Brain microvascular endothelial cell (primary cell): ENCODE data around the gene IFNGR1.

Experiments
- DNase-seq: peaks from one replicate; pipeline ENCODE4 v3.0.0-alpha.2; 2020
- H3K27ac ChIP-seq: fragments of 250-450 bp; sonication (Bioruptor Pico); 2 replicates; pipeline ENCODE4 v1.5.1; 2020; ENCODE audit warnings: mild to moderate bottlenecking, moderate library complexity
- H3K27me3 ChIP-seq: fragments of 250-450 bp; sonication (Bioruptor Pico); replicated peaks from 2 replicates; pipeline ENCODE4 v1.5.1; 2020; ENCODE audit warnings: mild to moderate bottlenecking
- H3K36me3 ChIP-seq: fragments of 250-450 bp; sonication (Bioruptor Pico); replicated peaks from 2 replicates; pipeline ENCODE4 v1.5.1; 2020; ENCODE audit warnings: mild to moderate bottlenecking
- H3K4me3 ChIP-seq: 2 replicates; pipeline ENCODE4 v1.5.1; 2011; ENCODE audit warnings: low read depth, mild to moderate bottlenecking, control low read depth, low read length, moderate library complexity
- in situ Hi-C: cut with HindIII; loops from 2 replicates; pipeline ENCODE4 v1.10.0; 2017; ENCODE audit warnings: low sequenced_read_pairs, low pct_ligation_motif_present
- TF ChIP-seq, protein P1 (sequence below): IDR thresholded peaks from 2 replicates; pipeline ENCODE4 v1.5.1; 2011; ENCODE audit warnings: low read depth, mild to moderate bottlenecking, moderate library complexity, low read length, control low read depth, inconsistent platforms; ENCODE audit errors: missing control alignments

IFNGR1 gene

GRCh38 chr6:137233911-137234863 lies 15.0 kb upstream of the IFNGR1 start:
- no peak overlapping the region for H3K4me3 ChIP-seq
- H3K27ac ChIP-seq: peak overlapping the region; percentile 69
- in situ Hi-C loops: no loop called here
- no peaks in the 10 kb centered on the region for H3K36me3 ChIP-seq
- no peaks in the 10 kb centered on the region for H3K27me3 ChIP-seq
- TF ChIP-seq, protein P1, sequence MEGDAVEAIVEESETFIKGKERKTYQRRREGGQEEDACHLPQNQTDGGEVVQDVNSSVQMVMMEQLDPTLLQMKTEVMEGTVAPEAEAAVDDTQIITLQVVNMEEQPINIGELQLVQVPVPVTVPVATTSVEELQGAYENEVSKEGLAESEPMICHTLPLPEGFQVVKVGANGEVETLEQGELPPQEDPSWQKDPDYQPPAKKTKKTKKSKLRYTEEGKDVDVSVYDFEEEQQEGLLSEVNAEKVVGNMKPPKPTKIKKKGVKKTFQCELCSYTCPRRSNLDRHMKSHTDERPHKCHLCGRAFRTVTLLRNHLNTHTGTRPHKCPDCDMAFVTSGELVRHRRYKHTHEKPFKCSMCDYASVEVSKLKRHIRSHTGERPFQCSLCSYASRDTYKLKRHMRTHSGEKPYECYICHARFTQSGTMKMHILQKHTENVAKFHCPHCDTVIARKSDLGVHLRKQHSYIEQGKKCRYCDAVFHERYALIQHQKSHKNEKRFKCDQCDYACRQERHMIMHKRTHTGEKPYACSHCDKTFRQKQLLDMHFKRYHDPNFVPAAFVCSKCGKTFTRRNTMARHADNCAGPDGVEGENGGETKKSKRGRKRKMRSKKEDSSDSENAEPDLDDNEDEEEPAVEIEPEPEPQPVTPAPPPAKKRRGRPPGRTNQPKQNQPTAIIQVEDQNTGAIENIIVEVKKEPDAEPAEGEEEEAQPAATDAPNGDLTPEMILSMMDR: no peak
- peak; percentile 69 for DNase-seq

GRCh38 chr6:137231895-137232294 lies 12.7 kb upstream of the IFNGR1 start:
- H3K27ac ChIP-seq: no peak overlapping the region
- TF ChIP-seq, protein P1: no peak
- in situ Hi-C loops: no loop called here
- DNase-seq: no peak
- no peaks in the 10 kb centered on the region for H3K36me3 ChIP-seq
- H3K4me3 ChIP-seq: no peak overlapping the region
- H3K27me3 ChIP-seq: no peaks in the 10 kb centered on the region

- in situ Hi-C loops: no loop called here
- TF ChIP-seq, protein P1: no peak
- DNase-seq: no peak
- Histone ChIP-seq H3K27me3 (no peaks in the 10 kb centered on the region), H3K4me3 (no peak overlapping the region), H3K36me3 (no peaks in the 10 kb centered on the region), H3K27ac (no peak overlapping the region)
Measured at GRCh38 chr6:137230956-137231555, 11.9 kb upstream of the IFNGR1 start.

GRCh38 chr6:137230547-137230946 lies 11.4 kb upstream of the IFNGR1 start:
- no peak overlapping the region for H3K4me3 ChIP-seq
- TF ChIP-seq, protein P1: no peak

DNA sequence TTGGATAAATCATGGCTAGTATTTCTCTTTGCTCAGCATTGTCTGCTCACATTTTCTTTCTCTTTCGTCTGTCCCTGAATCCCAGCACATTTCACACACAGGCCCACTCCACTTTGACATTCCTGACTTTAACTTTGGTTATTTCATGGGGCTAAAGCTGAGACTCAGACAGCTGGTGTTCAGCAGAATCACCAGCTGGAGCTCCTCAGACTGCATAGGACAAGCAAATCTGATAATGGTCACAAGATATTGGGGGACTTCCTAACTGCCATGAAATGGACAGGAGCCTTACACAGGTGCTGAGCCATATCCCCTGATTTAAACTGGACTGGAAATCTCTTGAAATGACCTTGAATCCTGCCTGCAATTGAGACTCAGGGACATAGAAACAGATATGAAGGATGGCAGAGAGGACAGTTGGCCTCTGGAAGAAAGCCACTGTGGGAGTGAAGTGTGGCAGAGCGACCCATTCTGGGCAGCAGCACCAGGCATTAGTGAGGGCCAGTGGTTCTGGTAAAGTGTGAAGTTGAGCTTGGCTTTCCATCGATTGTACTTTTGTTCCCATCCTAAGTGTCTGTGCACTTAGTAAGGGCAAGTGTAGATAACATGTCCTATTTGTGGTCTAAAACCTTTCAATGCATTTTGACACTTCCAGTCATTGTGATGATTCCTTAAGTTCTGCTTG lies 10.0 kb upstream of the IFNGR1 start:
- no peak overlapping the region for H3K4me3 ChIP-seq
- in situ Hi-C loops: no loop called here
- TF ChIP-seq, protein P1: no peak
- DNase-seq: no peak
- H3K36me3 ChIP-seq: no peaks in the 10 kb centered on the region
- no peaks in the 10 kb centered on the region for H3K27me3 ChIP-seq
- no peak overlapping the region for H3K27ac ChIP-seq

More at GRCh38 chr6:137230547-137230946, 11.4 kb upstream of the IFNGR1 start:
- DNase-seq: no peak
- Histone ChIP-seq H3K27ac (no peak overlapping the region), H3K36me3 (no peaks in the 10 kb centered on the region), H3K27me3 (no peaks in the 10 kb centered on the region)
- in situ Hi-C loops: no loop called here
